ENCODE measurements around the gene ZSCAN5C.
"Not testable (repeated sequence)": the region's sequence is repeated elsewhere in the genome, so short reads cannot be mapped to it uniquely, and the experiment has no call there.

DNA sequence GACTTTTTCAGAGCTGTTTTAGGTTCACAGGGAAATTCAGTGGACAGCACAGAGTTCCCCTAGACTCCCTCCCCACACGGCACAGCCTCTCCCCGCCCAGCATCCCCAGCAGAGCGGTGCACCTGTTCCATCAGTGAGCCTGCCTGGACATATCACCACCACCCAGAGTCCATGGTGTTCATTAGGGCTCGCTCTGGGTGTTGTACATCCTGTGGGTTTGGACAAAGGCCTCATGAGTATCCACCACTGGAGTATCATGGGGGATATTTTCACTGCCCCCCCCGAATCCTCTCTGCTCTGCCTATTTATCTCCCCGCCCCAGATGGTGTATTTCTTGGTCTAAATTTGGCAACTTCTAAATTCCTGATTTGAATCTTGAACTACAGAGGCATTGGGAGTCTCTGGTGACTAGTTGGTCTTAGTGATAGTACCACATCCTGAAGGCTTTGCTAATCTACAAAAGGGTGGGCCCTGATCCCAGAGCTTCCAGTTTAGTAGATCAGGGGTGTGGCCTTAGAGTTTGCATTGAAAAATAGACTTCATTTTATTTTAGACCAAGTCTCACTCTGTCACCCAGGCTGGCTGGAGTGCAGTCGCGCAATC, 46.8 kb downstream of the ZSCAN5C start:
- TF ChIP-seq, protein P1, sequence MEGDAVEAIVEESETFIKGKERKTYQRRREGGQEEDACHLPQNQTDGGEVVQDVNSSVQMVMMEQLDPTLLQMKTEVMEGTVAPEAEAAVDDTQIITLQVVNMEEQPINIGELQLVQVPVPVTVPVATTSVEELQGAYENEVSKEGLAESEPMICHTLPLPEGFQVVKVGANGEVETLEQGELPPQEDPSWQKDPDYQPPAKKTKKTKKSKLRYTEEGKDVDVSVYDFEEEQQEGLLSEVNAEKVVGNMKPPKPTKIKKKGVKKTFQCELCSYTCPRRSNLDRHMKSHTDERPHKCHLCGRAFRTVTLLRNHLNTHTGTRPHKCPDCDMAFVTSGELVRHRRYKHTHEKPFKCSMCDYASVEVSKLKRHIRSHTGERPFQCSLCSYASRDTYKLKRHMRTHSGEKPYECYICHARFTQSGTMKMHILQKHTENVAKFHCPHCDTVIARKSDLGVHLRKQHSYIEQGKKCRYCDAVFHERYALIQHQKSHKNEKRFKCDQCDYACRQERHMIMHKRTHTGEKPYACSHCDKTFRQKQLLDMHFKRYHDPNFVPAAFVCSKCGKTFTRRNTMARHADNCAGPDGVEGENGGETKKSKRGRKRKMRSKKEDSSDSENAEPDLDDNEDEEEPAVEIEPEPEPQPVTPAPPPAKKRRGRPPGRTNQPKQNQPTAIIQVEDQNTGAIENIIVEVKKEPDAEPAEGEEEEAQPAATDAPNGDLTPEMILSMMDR (IDR thresholded peaks at IDR 0.05) = not testable (repeated sequence)
- not testable (repeated sequence) for TF ChIP-seq POLR2A (IDR thresholded peaks at IDR 0.05)
